Measurements from ENCODE around the gene CYP51A1. TPM values are rescaled to one million over a fixed set of nuclear protein-coding genes. Genes with fewer than 3 reads are reported as not detected.

CYP51A1 gene
- total and polyA plus RNA-seq, 2 of the 13 experiments (the other 11 are each of a cell fraction or from before 2014, with no cell fraction given), result 15.4 to 260 TPM

DNA sequence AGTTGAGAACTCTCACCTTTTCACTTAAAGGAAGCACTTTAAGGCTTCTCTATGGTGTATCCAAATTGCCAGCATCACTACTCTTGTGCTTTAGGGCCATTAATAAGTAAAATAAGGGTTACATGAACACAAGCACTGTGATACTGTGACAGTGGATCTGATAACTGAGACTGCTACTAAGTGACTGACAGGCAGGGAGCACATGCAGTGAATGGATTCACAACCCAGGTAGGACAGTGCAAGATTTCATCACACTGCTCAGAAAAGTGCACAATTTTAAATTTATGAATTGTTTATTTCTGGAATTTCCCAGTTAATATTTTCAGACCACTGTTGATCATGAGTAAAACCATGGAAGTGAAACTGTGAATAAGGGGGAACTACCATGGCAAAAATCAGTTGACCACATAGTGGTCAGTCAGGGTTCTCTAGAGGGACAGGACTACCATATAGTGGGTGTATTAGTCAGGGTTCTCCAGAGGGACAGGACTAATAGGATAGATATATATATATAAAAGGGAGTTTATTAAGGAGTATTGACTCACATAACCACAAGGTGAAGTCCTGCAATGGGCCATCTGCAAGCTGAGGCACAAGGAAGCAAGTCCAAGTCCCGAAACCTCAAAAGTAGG is 20.9 kb upstream of the CYP51A1 start:
- 9% methylated on average over 1 of the region's 1 CpG for WGBS (ENCODE audit: low lambda C conversion rate)
- Histone ChIP-seq H3K9me3 (ENCODE audit: low read length) (no peaks in the 10 kb centered on the region), H3K36me3 (replicated peaks in 1 of 2; ENCODE audit: control insufficient read depth in 1 of 2, insufficient read depth in 2 of 2, low read length in 2 of 2) (no peaks in the 10 kb centered on the region), H3K27me3 (ENCODE audit: control insufficient read depth in 1 of 2, insufficient read depth in 2 of 2, low read length in 2 of 2) (no peaks in the 10 kb centered on the region), H2AFZ (ENCODE audit: low read length) (no peak overlapping the region), H3K27ac (ENCODE audit: extremely low read length, insufficient read depth, low read length) (no peak overlapping the region), H3K4me3 (replicated peaks in 1 of 3; ENCODE audit: insufficient read depth in 1 of 3, low read depth in 2 of 3, low read length in 3 of 3) (no peak overlapping the region), H3K79me2 (ENCODE audit: insufficient read depth, low read length) (no peaks in the 10 kb centered on the region), H3K4me2 (ENCODE audit: low read depth, low read length) (no peak overlapping the region), H4K20me1 (ENCODE audit: insufficient read depth, low read length) (no peaks in the 10 kb centered on the region), H3K9ac (ENCODE audit: insufficient read depth, low read depth, low read length) (no peak overlapping the region), H3K4me1 (ENCODE audit: insufficient read depth, low read length) (no peaks in the 10 kb centered on the region)
- no peak for ATAC-seq
- no peak for TF ChIP-seq ZNF737 (CRISPR knock-in tag; IDR thresholded peaks at IDR 0.05; ENCODE audit: borderline replicate concordance)
- no peak for TF ChIP-seq ZNF7 (CRISPR knock-in tag; IDR thresholded peaks at IDR 0.05)
- TF ChIP-seq, protein P1, sequence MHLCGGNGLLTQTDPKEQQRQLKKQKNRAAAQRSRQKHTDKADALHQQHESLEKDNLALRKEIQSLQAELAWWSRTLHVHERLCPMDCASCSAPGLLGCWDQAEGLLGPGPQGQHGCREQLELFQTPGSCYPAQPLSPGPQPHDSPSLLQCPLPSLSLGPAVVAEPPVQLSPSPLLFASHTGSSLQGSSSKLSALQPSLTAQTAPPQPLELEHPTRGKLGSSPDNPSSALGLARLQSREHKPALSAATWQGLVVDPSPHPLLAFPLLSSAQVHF (CRISPR knock-in tag; IDR thresholded peaks at IDR 0.05), result no peak
- TF ChIP-seq HOXA5 (CRISPR knock-in tag; IDR thresholded peaks at IDR 0.05), result no peak
- no peak for TF ChIP-seq ZNF33A (CRISPR knock-in tag; IDR thresholded peaks at IDR 0.05; ENCODE audit: borderline replicate concordance)
- TF ChIP-seq MTF2 (CRISPR knock-in tag; IDR thresholded peaks at IDR 0.05; ENCODE audit: borderline replicate concordance), result no peak
- no peak for TF ChIP-seq POLR2AphosphoS2 (IDR thresholded peaks at IDR 0.05; ENCODE audit: low read depth, low read length)
- TF ChIP-seq ZFP90 (CRISPR knock-in tag; IDR thresholded peaks at IDR 0.05; ENCODE audit: borderline replicate concordance), result no peak
- ChIA-PET CTCF (ENCODE audit: low intra/inter-chr PET ratio, low total read pairs) (no interaction called here), POLR2A (no interaction called here)
- BruUV-seq (replicated peaks), result no TSS peak
- in situ Hi-C loops (cut with HindIII; ENCODE audit: extremely low pct_ligation_motif_present, low pct_unique_long_range_greater_than_20kb), result no loop called here
- no peak for FAIRE-seq
- intact Hi-C loops (cut with micrococcal nuclease; ENCODE audit: unreplicated experiment), result no loop called here
- no peak for DNase-seq (ENCODE audit: low spot score)

Measured in HepG2 (cell line).